Measurements from ENCODE around the gene GALNT13. TPM values are rescaled to one million over a fixed set of nuclear protein-coding genes. Genes with fewer than 3 reads are reported as not detected.

The GALNT13 gene
- total RNA-seq, 2 experiments from 2014 or later = not detected

GRCh38 chr2:154264024-154264423 is 392.3 kb downstream of the GALNT13 start:
- Histone ChIP-seq H3K9me3 (ENCODE audit: low read length) (no peaks in the 10 kb centered on the region), H3K4me2 (ENCODE audit: low read length) (no peak overlapping the region), H3K9me2 (ENCODE audit: insufficient read depth, low read length) (no peaks in the 10 kb centered on the region), H3K36me3 (ENCODE audit: insufficient read depth, low read length) (no peaks in the 10 kb centered on the region), H3K27ac (ENCODE audit: low read depth, low read length, poor library complexity, severe bottlenecking) (no peak overlapping the region), H3K79me2 (ENCODE audit: insufficient read depth, low read depth, low read length) (no peaks in the 10 kb centered on the region), H2AFZ (ENCODE audit: low read length) (no peak overlapping the region), H3K4me3 (ENCODE audit: low read depth, low read length, poor library complexity, severe bottlenecking) (no peak overlapping the region), H3K4me1 (ENCODE audit: insufficient read depth, low read length, poor library complexity, severe bottlenecking) (no peaks in the 10 kb centered on the region), H4K20me1 (ENCODE audit: insufficient read depth, low read length) (no peaks in the 10 kb centered on the region)
- no peak for DNase-seq (ENCODE audit: low spot score)
- ChIA-PET CTCF (ENCODE audit: unreplicated experiment) (no interaction called here), POLR2A (interaction anchor here (0.6 kb wide), 1 partner anchor 33 kb away, joined by 3 read pairs; no protein-coding TSS in a partner anchor)
- no TSS peak for BruUV-seq (replicated peaks)
- intact Hi-C loops (cut with micrococcal nuclease; ENCODE audit: unreplicated experiment) = no loop called here
- TF ChIP-seq CTCF (conservative IDR thresholded peaks at IDR 0.05; ENCODE audit: low read length) = no peak
- no peak for TF ChIP-seq EZH2phosphoT487 (IDR thresholded peaks at IDR 0.05; ENCODE audit: borderline replicate concordance, low read depth, low read length)

GRCh38 chr2:154267983-154268382 is 396.3 kb downstream of the GALNT13 start:
- TF ChIP-seq EZH2phosphoT487 (IDR thresholded peaks at IDR 0.05; ENCODE audit: borderline replicate concordance, low read depth, low read length) = no peak
- no peak for TF ChIP-seq CTCF (conservative IDR thresholded peaks at IDR 0.05; ENCODE audit: low read length)
- Histone ChIP-seq H3K36me3 (ENCODE audit: insufficient read depth, low read length) (no peaks in the 10 kb centered on the region), H3K4me2 (ENCODE audit: low read length) (no peak overlapping the region), H3K27ac (ENCODE audit: low read depth, low read length, poor library complexity, severe bottlenecking) (no peak overlapping the region), H3K9me3 (ENCODE audit: low read length) (no peaks in the 10 kb centered on the region), H3K79me2 (ENCODE audit: insufficient read depth, low read depth, low read length) (no peaks in the 10 kb centered on the region), H4K20me1 (ENCODE audit: insufficient read depth, low read length) (no peaks in the 10 kb centered on the region), H3K4me1 (ENCODE audit: insufficient read depth, low read length, poor library complexity, severe bottlenecking) (no peaks in the 10 kb centered on the region), H2AFZ (ENCODE audit: low read length) (no peak overlapping the region), H3K9me2 (ENCODE audit: insufficient read depth, low read length) (no peaks in the 10 kb centered on the region), H3K4me3 (ENCODE audit: low read depth, low read length, poor library complexity, severe bottlenecking) (no peak overlapping the region)
- no peak for DNase-seq (ENCODE audit: low spot score)
- ChIA-PET CTCF (ENCODE audit: unreplicated experiment) (no interaction called here), POLR2A (interaction anchor here (0.6 kb wide), 1 partner anchor 16 kb away, joined by 4 read pairs; no protein-coding TSS in a partner anchor)
- intact Hi-C loops (cut with micrococcal nuclease; ENCODE audit: unreplicated experiment) = no loop called here
- BruUV-seq (replicated peaks) = no TSS peak

- intact Hi-C loops (cut with micrococcal nuclease; ENCODE audit: unreplicated experiment) = no loop called here
- Histone ChIP-seq H4K20me1 (ENCODE audit: insufficient read depth, low read length) (no peaks in the 10 kb centered on the region), H3K4me1 (ENCODE audit: insufficient read depth, low read length, poor library complexity, severe bottlenecking) (no peaks in the 10 kb centered on the region), H3K9me2 (ENCODE audit: insufficient read depth, low read length) (no peaks in the 10 kb centered on the region), H3K27ac (ENCODE audit: low read depth, low read length, poor library complexity, severe bottlenecking) (no peak overlapping the region), H3K9me3 (ENCODE audit: low read length) (no peaks in the 10 kb centered on the region), H3K79me2 (ENCODE audit: insufficient read depth, low read depth, low read length) (no peaks in the 10 kb centered on the region), H3K4me2 (ENCODE audit: low read length) (no peak overlapping the region), H3K4me3 (ENCODE audit: low read depth, low read length, poor library complexity, severe bottlenecking) (no peak overlapping the region), H3K36me3 (ENCODE audit: insufficient read depth, low read length) (no peaks in the 10 kb centered on the region), H2AFZ (ENCODE audit: low read length) (no peak overlapping the region)
- no peak for DNase-seq (ENCODE audit: low spot score)
- ChIA-PET CTCF (ENCODE audit: unreplicated experiment) (no interaction called here), POLR2A (interaction anchor here (0.6 to 1.2 kb wide), 3 partner anchors 12 to 137 kb away, joined by 3 to 4 read pairs (median 3); no protein-coding TSS in a partner anchor)
- no peak for TF ChIP-seq EZH2phosphoT487 (IDR thresholded peaks at IDR 0.05; ENCODE audit: borderline replicate concordance, low read depth, low read length)
- no peak for TF ChIP-seq CTCF (conservative IDR thresholded peaks at IDR 0.05; ENCODE audit: low read length)
- BruUV-seq (replicated peaks) = no TSS peak
These were observed 408.8 kb downstream of the GALNT13 start for GRCh38 chr2:154280543-154280942.

All from OCI-LY7 (cell line).